Stimulated activated CD8-positive, alpha-beta memory T cell treated with anti-CD3 and anti-CD28 coated beads, Interleukin-7, amount 100 ng/mL, for 24 hours (primary cell): ENCODE measurements around the gene MACROD2.

ENCODE experiments used
- DNase-seq: peaks from one replicate; pipeline ENCODE4 v3.0.0-alpha.2; 2020; ENCODE audit warnings: low read depth

MACROD2 gene

GRCh38 chr20:14336686-14337085, 341.4 kb downstream of the MACROD2 start:
- DNase-seq, result no peak

DNA sequence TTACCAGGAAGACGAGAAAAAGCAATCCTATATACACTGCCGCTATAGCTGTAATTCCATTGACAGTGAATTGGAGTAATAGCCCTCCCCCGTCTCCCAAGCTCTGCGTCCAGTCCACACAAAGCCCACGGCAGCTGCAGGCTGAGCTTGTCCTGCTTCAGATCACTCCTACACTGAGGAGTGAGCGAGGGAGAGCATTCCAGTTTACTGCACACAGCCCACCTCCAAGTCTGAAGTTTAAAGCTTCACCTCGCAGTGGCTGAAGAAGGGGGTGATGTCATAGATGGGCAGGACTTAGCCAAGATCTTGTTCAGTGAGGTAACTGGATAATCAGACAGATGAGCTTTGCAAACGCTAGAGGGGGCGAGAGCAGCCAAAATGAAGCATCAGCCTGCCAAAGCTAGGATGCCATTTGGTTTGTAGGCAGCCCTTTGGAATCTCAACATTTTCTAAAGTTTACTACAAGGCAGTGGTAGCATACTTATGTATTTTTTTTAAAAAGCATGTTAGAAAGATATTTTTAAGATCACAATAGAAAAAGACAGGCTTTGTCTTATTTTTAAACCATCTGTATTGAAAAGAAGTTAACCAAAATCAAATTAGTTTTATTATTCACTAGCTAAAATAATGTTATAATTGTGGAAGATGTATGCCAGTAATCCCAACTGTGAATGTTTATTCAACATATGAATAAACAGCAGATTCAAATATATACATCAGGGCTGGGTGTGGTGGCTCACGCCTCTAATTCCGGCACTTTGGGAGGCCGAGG, 342.3 kb downstream of the MACROD2 start, which contains the start of gene FLRT3:
Gene FLRT3 (minus strand): TSS at position 213 of the 772 bp plus-strand sequence. CDS start 10,106 bp downstream, outside the sequence.
- DNase-seq, result no peak

DNA sequence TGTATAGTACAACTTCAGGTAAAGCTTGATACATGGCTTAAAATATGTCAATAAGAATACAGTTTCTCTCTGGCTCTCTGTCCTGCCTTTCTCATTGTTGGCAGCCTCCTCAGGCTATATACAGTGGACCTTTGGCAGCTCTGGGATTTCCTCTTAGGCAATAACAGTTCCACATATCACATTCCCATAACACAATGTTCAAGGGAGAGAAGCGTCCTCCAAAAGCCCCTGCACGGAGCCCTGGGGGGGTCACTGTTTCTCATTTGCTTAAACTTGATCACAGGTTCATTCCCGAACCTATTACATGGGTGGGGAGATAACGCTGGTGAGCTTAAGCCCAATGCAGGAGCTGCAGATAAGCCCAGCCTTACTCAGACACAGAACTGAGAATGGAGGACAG, 346.5 kb downstream of the MACROD2 start:
- DNase-seq, result no peak

GRCh38 chr20:14342918-14343317, 347.6 kb downstream of the MACROD2 start:
- DNase-seq, result no peak

GRCh38 chr20:14343491-14344065, 348.3 kb downstream of the MACROD2 start:
- DNase-seq, result no peak

- no peak for DNase-seq
Observed at GRCh38 chr20:14344746-14345145, 349.4 kb downstream of the MACROD2 start.

GRCh38 chr20:14355791-14356190, 360.5 kb downstream of the MACROD2 start:
- no peak for DNase-seq

GRCh38 chr20:14360416-14360815, 365.1 kb downstream of the MACROD2 start:
- DNase-seq, result no peak

GRCh38 chr20:14361509-14362345, 366.4 kb downstream of the MACROD2 start:
- DNase-seq, result no peak

DNA sequence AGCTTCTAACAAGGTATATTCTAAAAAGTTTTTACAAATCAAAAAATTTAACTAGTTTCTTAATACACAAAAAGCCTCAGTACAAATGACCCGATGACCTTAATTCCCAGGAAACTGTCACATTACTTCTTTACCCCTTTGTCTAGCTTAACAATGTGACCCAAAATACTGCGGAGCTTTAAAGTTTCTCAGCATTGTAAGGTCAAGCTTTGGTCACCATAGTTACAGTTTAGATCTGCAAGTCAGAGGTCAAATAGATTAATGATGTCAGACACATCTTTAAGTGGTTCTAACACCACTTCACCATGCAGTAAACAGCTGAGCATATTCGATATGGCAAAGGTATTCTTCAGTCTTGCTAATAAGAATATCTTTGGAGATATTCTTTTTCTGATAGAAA, 378.9 kb downstream of the MACROD2 start:
- no peak for DNase-seq

DNA sequence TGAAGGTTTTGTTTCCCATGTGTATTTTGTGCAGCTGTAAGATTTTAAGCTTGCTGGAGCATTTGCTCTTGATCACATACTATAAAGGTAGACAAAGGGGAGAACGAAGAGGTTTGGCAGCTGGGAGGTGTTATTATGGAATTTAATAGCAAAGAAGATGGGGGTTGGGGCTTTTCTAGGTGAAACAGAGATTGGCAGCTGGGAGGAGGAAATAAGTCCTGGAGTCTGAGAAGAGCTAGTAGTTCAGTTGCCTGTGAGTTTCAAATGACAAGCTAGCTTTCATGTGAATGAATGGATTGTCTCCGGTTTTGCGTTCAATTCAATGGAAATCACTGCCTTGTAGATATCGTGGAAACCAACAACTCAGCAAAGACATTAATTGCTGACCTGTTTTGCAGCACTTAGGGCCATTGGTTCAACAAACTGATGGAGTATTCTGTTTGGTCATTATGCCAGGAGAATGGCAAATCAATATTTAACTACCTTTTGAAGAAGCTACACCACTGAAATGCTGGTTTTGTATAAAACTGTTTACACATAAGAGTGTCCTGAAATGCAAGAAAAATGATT, 380.2 kb downstream of the MACROD2 start:
- DNase-seq, result no peak

GRCh38 chr20:14378326-14378725, 383.0 kb downstream of the MACROD2 start:
- DNase-seq, result no peak

GRCh38 chr20:14383335-14383734, 388.0 kb downstream of the MACROD2 start:
- DNase-seq, result no peak

DNA sequence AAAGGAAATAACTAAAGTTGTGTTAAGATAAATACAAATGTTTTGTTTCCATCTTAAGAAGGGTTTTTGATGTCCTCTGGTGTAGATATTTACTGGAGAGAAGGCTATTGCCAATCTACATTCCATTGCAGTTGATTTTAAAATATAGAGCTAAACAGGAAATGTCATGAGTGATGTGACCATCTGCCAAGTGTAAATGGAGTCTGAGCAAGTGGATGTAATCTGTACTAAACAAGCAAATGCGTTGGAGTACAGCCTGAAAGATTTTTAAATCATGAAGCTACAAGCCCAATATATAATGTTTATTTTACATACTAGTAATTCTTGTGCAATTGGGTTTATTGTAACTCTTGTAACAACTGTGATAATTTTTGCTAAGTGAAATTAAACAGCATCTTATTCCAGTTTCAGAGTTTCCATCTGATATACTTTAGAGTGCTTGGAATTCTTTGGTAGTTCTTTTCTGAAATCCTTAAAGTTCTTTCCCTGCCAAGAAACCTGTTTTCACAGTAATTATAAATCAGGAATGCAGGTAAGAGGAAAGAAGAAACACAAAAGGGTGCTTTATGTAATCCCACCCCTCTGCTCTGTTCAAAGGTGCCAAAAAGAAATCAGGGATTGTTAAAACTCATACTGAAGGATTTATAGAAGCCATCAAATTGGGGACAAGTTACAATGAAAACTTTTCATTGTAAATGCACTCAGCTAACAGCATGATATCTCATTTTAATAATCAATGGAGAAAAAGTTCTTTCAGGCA, 389.3 kb downstream of the MACROD2 start:
- DNase-seq, result no peak

- DNase-seq, result no peak
Observed at GRCh38 chr20:14385176-14385740, 389.9 kb downstream of the MACROD2 start.

DNA sequence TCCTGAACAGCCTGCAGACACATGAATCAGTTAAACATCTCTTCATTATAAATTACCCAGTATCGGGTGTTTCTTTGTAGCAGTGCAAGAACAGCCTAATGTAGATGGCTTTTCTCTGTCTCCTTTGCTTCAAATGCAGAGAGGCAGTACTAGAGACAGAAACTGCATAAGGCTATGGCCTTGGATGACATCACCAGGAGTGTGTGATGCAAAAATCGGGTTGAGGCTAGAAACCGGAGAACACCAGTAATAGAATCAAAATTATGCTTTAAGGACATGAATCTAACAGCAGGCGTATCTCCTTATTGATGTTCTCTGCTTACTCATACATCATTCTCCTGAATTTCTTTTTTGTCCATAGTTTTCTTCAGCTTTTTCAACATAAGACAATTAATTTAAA, 391.4 kb downstream of the MACROD2 start:
- DNase-seq, result no peak

GRCh38 chr20:14401479-14402138, 406.3 kb downstream of the MACROD2 start:
- DNase-seq, result no peak

GRCh38 chr20:14404515-14404914, 409.2 kb downstream of the MACROD2 start:
- DNase-seq, result no peak

DNA sequence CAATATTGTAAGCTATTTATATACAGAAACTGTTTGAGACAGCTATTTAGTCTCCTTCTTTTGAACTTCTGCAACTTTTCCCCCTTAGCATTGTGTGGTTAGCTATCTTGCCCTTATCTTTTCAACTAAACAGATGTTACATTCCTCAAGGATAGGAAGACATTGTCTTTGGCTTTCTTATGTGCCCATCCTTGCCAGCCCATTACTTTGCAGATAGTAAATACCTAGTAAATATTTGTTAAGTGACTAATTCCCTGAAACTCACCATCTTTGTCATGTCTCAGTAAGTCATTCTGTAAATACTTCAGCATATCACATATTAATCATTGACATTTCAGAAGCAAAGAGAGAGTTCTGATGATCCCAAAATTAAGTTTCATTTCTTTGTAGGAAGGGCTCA, 411.2 kb downstream of the MACROD2 start:
- DNase-seq, result no peak

DNA sequence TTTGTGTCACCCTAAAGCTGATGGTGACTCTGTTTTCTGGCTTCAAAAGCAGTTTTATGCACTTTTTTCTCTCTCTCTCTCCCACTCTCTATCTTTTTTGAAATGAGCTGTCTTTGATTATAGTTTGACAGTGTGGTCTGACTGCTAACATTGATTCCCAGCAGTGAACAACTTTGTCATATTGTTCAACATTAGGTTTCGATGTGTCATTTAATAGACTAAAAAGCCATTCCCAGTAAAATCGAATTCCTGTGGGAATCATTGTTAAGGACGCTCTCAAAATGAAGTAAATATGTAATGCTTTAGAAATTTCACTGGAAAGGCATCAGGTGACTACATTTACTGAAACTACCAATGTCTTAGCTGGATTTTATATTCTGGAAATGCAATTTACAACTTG, 412.0 kb downstream of the MACROD2 start:
- no peak for DNase-seq
